IPS-NIHi11 (cell line): ENCODE data around the gene PDZD7.

Experiments
- DNase-seq: peaks from one replicate; pipeline ENCODE4 v3.0.0; 2012; ENCODE audit warnings: mixed read lengths, low spot score

PDZD7 gene

GRCh38 chr10:100966887-100967286 lies 64.0 kb downstream of the PDZD7 start:
- no peak for DNase-seq

- no peak for DNase-seq
Measured at GRCh38 chr10:100965820-100966219, 65.1 kb downstream of the PDZD7 start.

DNA sequence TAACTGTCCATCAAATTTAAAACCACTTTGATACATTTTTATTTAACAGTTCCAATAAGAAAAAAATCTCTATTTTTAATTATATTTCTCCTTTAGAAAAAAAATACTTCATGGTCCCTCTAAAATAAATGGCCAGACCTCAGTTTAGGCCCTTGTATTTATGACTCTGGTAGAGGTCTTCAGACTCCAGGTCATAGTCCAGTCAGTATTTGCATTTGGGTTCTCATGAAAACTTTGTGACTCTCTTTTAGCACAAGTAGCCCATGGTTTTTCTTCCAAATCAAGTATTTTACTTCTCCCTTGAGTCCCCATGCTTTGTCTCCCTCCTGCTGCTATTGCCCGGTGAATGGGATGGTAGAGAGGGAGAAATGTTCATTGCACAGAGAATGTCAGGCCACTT lies 67.1 kb downstream of the PDZD7 start:
- no peak for DNase-seq

GRCh38 chr10:100962351-100963080 lies 68.4 kb downstream of the PDZD7 start:
- no peak for DNase-seq

- no peak for DNase-seq
Measured at GRCh38 chr10:100960251-100960650, 70.7 kb downstream of the PDZD7 start.
